Neural progenitor cell (in vitro differentiated cells): ENCODE measurements around the gene SPEN. TPM values are rescaled to one million over a fixed set of nuclear protein-coding genes. Genes with fewer than 3 reads are reported as not detected.

Source experiments
- DNase-seq: peaks from one replicate; pipeline ENCODE4 v3.0.0-alpha.2; 2016; ENCODE audit warnings: low spot score
- H2AFZ ChIP-seq: fragments of 200-600 bp; sonication (generic); replicated peaks from 2 replicates; pipeline ENCODE4 v1.6.1; 2016; ENCODE audit warnings: antibody characterized with exemption
- H3F3A ChIP-seq: fragments of 200-600 bp; sonication (generic); 2 replicates; pipeline ENCODE4 v1.6.1; 2016; ENCODE audit warnings: antibody characterized with exemption, low read depth
- H3K27ac ChIP-seq: fragments of 200-600 bp; sonication (generic); 2 replicates; pipeline ENCODE4 v1.5.1; 2016; ENCODE audit warnings: mild to moderate bottlenecking
- H3K27me3 ChIP-seq: fragments of 200-600 bp; sonication (generic); 2 replicates; pipeline ENCODE4 v1.6.1; 2016; ENCODE audit warnings: mild to moderate bottlenecking, moderate library complexity
- H3K36me3 ChIP-seq: fragments of 200-600 bp; sonication (generic); 2 replicates; pipeline ENCODE4 v1.5.1; 2016
- H3K4me1 ChIP-seq: fragments of 200-600 bp; sonication (generic); 2 replicates; pipeline ENCODE4 v1.6.1; 2016; ENCODE audit warnings: mixed run types
- H3K4me2 ChIP-seq: fragments of 200-600 bp; sonication (generic); 2 replicates; pipeline ENCODE4 v1.6.1; 2016
- H3K4me3 ChIP-seq: fragments of 200-600 bp; sonication (generic); 2 replicates; pipeline ENCODE4 v1.5.1; 2016
- H3K79me2 ChIP-seq: fragments of 200-600 bp; sonication (generic); 2 replicates; pipeline ENCODE4 v1.6.1; 2016; ENCODE audit warnings: low read depth
- H3K9ac ChIP-seq: fragments of 200-600 bp; sonication (generic); 2 replicates; pipeline ENCODE4 v1.6.1; 2016
- H3K9me3 ChIP-seq: fragments of 200-600 bp; sonication (generic); 2 replicates; pipeline ENCODE4 v1.5.1; 2016; ENCODE audit warnings: low read depth
- H4K20me1 ChIP-seq: fragments of 200-600 bp; sonication (generic); 2 replicates; pipeline ENCODE4 v1.6.1; 2016; ENCODE audit warnings: low read depth
- H3K27ac Mint-ChIP-seq: 3 replicates; pipeline ENCODE4 v1.8.0; 2021; ENCODE audit warnings: mixed read lengths
- H3K27me3 Mint-ChIP-seq: 2 replicates; pipeline ENCODE4 v1.8.0; 2022; ENCODE audit warnings: low read depth, mild to moderate bottlenecking, inconsistent platforms, moderate library complexity, mixed read lengths; ENCODE audit not compliant: insufficient read depth
- H3K36me3 Mint-ChIP-seq: 3 replicates; pipeline ENCODE4 v1.8.0; 2021; ENCODE audit warnings: mixed read lengths
- H3K4me1 Mint-ChIP-seq: 3 replicates; pipeline ENCODE4 v1.8.0; 2021; ENCODE audit warnings: mixed read lengths
- H3K4me3 Mint-ChIP-seq: 3 replicates; pipeline ENCODE4 v1.8.0; 2021; ENCODE audit warnings: mild to moderate bottlenecking, moderate library complexity, mixed read lengths
- H3K9me3 Mint-ChIP-seq: 3 replicates; pipeline ENCODE4 v1.8.0; 2020; ENCODE audit warnings: mixed read lengths
- EZH2 ChIP-seq: fragments of 200-600 bp; sonication (generic); IDR thresholded peaks from 2 replicates; pipeline ENCODE4 v1.6.1; 2017; ENCODE audit warnings: antibody characterized with exemption, mild to moderate bottlenecking, moderate library complexity
- EZH2phosphoT487 ChIP-seq: fragments of 200-600 bp; sonication (generic); IDR thresholded peaks from 2 replicates; pipeline ENCODE4 v1.6.1; 2017; ENCODE audit warnings: antibody characterized with exemption
- total RNA-seq: library from RNA; depleted of rRNA; stranded (reverse); fragments of >200 nt; gene quantifications from 2 replicates; pipeline ENCODE4 v1.2.3, GENCODE V29; 2015; ENCODE audit warnings: low replicate concordance
- TF ChIP-seq, protein P1 (sequence below): fragments of 200-600 bp; sonication (generic); IDR thresholded peaks from 2 replicates; pipeline ENCODE4 v1.5.1; 2017; ENCODE audit warnings: antibody characterized with exemption, mild to moderate bottlenecking

SPEN gene
- total RNA-seq, 1 donor from 2014 or later, result 59.6 TPM

DNA sequence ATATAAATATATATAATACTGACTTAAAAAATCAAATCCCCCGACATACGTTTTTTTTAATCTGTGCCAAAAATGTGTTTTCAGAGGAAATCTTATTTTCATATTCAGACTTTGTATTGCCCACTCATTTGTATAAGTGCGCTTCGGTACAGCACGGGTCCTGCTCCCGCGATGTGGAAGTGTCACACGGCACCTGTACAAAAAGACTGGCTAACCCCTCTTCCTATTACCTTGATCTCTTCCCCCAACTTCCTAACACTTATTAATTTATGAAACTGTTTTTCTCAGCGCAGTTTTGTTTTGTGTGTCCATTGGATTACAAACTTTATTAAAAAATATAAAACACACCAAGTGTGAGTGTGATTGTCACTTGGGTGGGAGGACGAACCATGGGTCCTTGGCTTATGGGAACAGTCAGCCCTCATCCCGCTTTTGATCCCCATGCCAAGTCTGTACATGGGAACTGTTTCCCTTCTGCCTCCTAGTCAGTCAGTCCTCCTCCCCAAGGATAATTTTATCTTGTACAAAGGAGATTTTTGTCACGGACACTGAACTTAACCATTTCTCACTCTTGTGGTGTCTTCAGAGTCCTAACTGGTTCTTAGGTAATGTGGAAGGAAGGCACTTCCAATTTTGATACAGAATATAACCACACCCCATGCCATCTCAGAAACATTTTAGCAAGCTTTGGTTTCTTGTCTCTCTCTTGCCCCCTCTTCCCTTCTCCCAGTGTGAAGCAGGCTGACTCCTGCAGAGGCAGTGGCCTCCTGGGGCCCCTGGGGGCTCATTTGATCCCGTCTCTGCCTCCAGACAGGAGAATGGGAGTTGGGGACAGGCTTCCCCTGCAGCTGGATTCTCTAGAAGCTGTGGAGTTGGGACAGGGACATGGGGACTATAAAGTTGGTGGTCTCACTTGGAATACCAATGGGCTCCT is 92.9 kb downstream of the SPEN start:
- Mint-ChIP-seq H3K4me3 (no peak overlapping the region), H3K9me3 (no peaks in the 10 kb centered on the region), H3K4me1 (no peaks in the 10 kb centered on the region), H3K27me3 (peaks cover 9% of the 10 kb centered on the region), H3K36me3 (peaks cover 29% of the 10 kb centered on the region), H3K27ac (no peak overlapping the region)
- peaks cover 7% of the 10 kb centered on the region for H3F3A ChIP-seq
- no peaks in the 10 kb centered on the region for H3K79me2 ChIP-seq
- H3K36me3 ChIP-seq, result no peaks in the 10 kb centered on the region
- TF ChIP-seq EZH2phosphoT487 (no peak), EZH2 (no peak)
- TF ChIP-seq, protein P1, sequence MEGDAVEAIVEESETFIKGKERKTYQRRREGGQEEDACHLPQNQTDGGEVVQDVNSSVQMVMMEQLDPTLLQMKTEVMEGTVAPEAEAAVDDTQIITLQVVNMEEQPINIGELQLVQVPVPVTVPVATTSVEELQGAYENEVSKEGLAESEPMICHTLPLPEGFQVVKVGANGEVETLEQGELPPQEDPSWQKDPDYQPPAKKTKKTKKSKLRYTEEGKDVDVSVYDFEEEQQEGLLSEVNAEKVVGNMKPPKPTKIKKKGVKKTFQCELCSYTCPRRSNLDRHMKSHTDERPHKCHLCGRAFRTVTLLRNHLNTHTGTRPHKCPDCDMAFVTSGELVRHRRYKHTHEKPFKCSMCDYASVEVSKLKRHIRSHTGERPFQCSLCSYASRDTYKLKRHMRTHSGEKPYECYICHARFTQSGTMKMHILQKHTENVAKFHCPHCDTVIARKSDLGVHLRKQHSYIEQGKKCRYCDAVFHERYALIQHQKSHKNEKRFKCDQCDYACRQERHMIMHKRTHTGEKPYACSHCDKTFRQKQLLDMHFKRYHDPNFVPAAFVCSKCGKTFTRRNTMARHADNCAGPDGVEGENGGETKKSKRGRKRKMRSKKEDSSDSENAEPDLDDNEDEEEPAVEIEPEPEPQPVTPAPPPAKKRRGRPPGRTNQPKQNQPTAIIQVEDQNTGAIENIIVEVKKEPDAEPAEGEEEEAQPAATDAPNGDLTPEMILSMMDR, result no peak
- H2AFZ ChIP-seq, result no peak overlapping the region
- no peaks in the 10 kb centered on the region for H3K27me3 ChIP-seq
- no peaks in the 10 kb centered on the region for H3K4me1 ChIP-seq
- peaks cover 5% of the 10 kb centered on the region for H4K20me1 ChIP-seq
- H3K9ac ChIP-seq, result no peak overlapping the region
- H3K4me3 ChIP-seq, result no peak overlapping the region
- no peak overlapping the region for H3K4me2 ChIP-seq
- H3K27ac ChIP-seq, result no peak overlapping the region
- DNase-seq, result no peak
- H3K9me3 ChIP-seq, result no peaks in the 10 kb centered on the region

DNA sequence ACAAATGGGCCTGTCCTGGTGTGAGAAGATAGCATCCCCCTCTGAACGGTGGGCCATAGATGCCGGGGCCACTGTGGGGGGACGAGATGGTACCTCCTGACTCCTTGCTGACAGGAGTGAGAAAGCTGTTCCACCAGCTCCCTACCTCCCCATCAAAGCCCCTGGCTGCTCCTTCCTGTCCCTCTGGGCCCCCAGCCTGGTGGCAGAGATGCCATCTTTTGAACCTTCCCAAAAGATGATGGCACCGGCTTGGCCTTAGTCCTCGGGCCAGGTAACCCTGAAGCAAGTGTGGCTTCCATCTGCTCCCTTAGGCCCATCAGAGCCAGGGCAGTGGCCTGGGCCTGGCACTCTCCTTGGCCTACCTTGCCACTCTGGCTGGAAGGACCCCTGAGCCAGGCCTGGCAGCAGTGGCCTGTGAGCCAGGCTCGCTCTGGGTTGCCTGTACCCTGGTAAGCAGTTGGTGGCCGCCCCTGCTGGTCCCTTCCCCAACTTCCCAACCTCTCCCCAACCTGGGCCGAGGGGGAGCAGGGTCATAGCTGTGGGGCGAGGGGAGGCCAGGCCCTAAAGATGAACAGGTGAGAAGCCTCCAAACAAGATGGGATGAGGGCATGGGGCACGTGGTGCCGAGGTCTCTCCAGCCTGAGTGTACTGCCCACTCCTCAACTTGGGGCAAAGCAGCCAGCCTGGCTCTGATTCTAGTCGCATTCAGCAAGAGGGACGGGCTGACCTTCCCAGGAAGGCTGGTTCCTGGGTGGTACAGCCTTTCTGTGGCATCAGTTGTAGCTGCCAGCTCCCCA is 93.7 kb downstream of the SPEN start:
- Histone ChIP-seq H3K79me2 (no peaks in the 10 kb centered on the region), H3K9me3 (no peaks in the 10 kb centered on the region), H3K4me1 (no peaks in the 10 kb centered on the region), H2AFZ (no peak overlapping the region), H3K4me2 (no peak overlapping the region), H3K4me3 (no peak overlapping the region), H3F3A (peaks cover 7% of the 10 kb centered on the region), H3K36me3 (no peaks in the 10 kb centered on the region), H4K20me1 (peaks cover 5% of the 10 kb centered on the region), H3K27ac (no peak overlapping the region), H3K27me3 (no peaks in the 10 kb centered on the region), H3K9ac (no peak overlapping the region)
- Mint-ChIP-seq H3K36me3 (peaks cover 25% of the 10 kb centered on the region), H3K4me3 (no peak overlapping the region), H3K4me1 (no peaks in the 10 kb centered on the region), H3K27me3 (peaks cover 8% of the 10 kb centered on the region), H3K9me3 (no peaks in the 10 kb centered on the region), H3K27ac (no peak overlapping the region)
- TF ChIP-seq EZH2 (no peak), EZH2phosphoT487 (no peak)
- TF ChIP-seq, protein P1, result no peak
- no peak for DNase-seq

GRCh38 chr1:15941899-15942660 is 94.6 kb downstream of the SPEN start:
- Histone ChIP-seq H3K4me2 (no peak overlapping the region), H2AFZ (no peak overlapping the region), H3K9ac (no peak overlapping the region), H4K20me1 (peaks cover 7% of the 10 kb centered on the region), H3K79me2 (no peaks in the 10 kb centered on the region), H3K36me3 (no peaks in the 10 kb centered on the region), H3K27ac (no peak overlapping the region), H3K27me3 (no peaks in the 10 kb centered on the region), H3K4me1 (no peaks in the 10 kb centered on the region), H3K9me3 (no peaks in the 10 kb centered on the region), H3F3A (peaks cover 7% of the 10 kb centered on the region), H3K4me3 (no peak overlapping the region)
- H3K27me3 Mint-ChIP-seq, result peaks cover 6% of the 10 kb centered on the region
- H3K4me1 Mint-ChIP-seq, result no peaks in the 10 kb centered on the region
- no peak for TF ChIP-seq EZH2
- TF ChIP-seq, protein P1, result no peak
- no peak for TF ChIP-seq EZH2phosphoT487
- peaks cover 23% of the 10 kb centered on the region for H3K36me3 Mint-ChIP-seq
- no peak for DNase-seq
- no peak overlapping the region for H3K27ac Mint-ChIP-seq
- no peak overlapping the region for H3K4me3 Mint-ChIP-seq
- H3K9me3 Mint-ChIP-seq, result no peaks in the 10 kb centered on the region
